Temporal lobe (tissue), 1 donor: ENCODE measurements around the gene CCNL2. TPM values are rescaled to one million over a fixed set of nuclear protein-coding genes. Genes with fewer than 3 reads are reported as not detected.

Experiments used
- total RNA-seq: library from RNA; depleted of rRNA; stranded (reverse); fragments of >200 nt; gene quantifications from one replicate; pipeline ENCODE4 v1.2.3, GENCODE V29; 2014

CCNL2 gene
- total RNA-seq, 1 donor from 2014 or later, result 86.1 TPM

Other genes with a start within 250 kb of the CCNL2 start
- not detected for gene TTLL10, start 225.5 kb downstream of the CCNL2 start, total RNA-seq
- not detected for gene TNFRSF18, start 192.7 kb downstream of the CCNL2 start, total RNA-seq
- gene TNFRSF4, start 185.2 kb downstream of the CCNL2 start, total RNA-seq, result not detected
- gene SDF4, start 167.3 kb downstream of the CCNL2 start, total RNA-seq, result 23.8 TPM
- gene B3GALT6, start 167.1 kb downstream of the CCNL2 start, total RNA-seq, result 17.7 TPM
- 0.25 TPM for gene C1QTNF12, start 152.6 kb downstream of the CCNL2 start, total RNA-seq
- 28.3 TPM for gene UBE2J2, start 125.5 kb downstream of the CCNL2 start, total RNA-seq
- gene SCNN1D, start 118.9 kb downstream of the CCNL2 start, total RNA-seq, result 2.2 TPM
- 74.0 TPM for gene ACAP3, start 91.4 kb downstream of the CCNL2 start, total RNA-seq
- 8.6 TPM for gene PUSL1, start 90.7 kb downstream of the CCNL2 start, total RNA-seq
- 38.4 TPM for gene INTS11, start 74.7 kb downstream of the CCNL2 start, total RNA-seq
- 10.6 TPM for gene CPTP, start 74.5 kb downstream of the CCNL2 start, total RNA-seq
- 0.49 TPM for gene TAS1R3, start 68.1 kb downstream of the CCNL2 start, total RNA-seq
- 43.3 TPM for gene DVL1, start 49.9 kb downstream of the CCNL2 start, total RNA-seq
- 11.3 TPM for gene MXRA8, start 40.8 kb downstream of the CCNL2 start, total RNA-seq
- gene AURKAIP1, start 24.1 kb downstream of the CCNL2 start, total RNA-seq, result 35.4 TPM
- 38.1 TPM for gene MRPL20, start 8.0 kb upstream of the CCNL2 start, total RNA-seq
- 0.49 TPM for gene ANKRD65, start 21.9 kb upstream of the CCNL2 start, total RNA-seq
- 6.4 TPM for gene VWA1, start 36.4 kb upstream of the CCNL2 start, total RNA-seq
- gene ATAD3C, start 50.4 kb upstream of the CCNL2 start, total RNA-seq, result 0.49 TPM
- 10.8 TPM for gene ATAD3B, start 72.4 kb upstream of the CCNL2 start, total RNA-seq
- gene ATAD3A, start 112.8 kb upstream of the CCNL2 start, total RNA-seq, result 9.8 TPM
- gene TMEM240, start 141.3 kb upstream of the CCNL2 start, total RNA-seq, result 15.2 TPM
- 37.6 TPM for gene SSU72, start 175.5 kb upstream of the CCNL2 start, total RNA-seq
- gene FNDC10, start 200.8 kb upstream of the CCNL2 start, total RNA-seq, result 2.2 TPM
- 25.3 TPM for gene MIB2, start 216.2 kb upstream of the CCNL2 start, total RNA-seq
- 0.74 TPM for gene MMP23B, start 232.8 kb upstream of the CCNL2 start, total RNA-seq